IMR-90 (cell line): ENCODE measurements around the gene ENKUR. TPM values are rescaled to one million over a fixed set of nuclear protein-coding genes. Genes with fewer than 3 reads are reported as not detected.

Experiments
- ATAC-seq: fragments of 200-7000 bp; cut with Tn5 transposase; 2 replicates; pipeline ENCODE4 v1.9.1; 2020; ENCODE audit warnings: low read depth, mild to moderate bottlenecking, moderate library complexity
- BruUV-seq: library from RNA; stranded (reverse); fragments of 400-500 nt; replicated peaks from 2 replicates; lab custom pipeline; 2021; lab: Mats Ljungman, UMichigan
- CTCF ChIA-PET: fragments of 300-600 bp; formaldehyde crosslinking; extraction: SDS; loops from one replicate; lab custom pipeline; 2021; ENCODE audit warnings: antibody characterized with exemption; lab: Yijun Ruan, JAX
- POLR2A ChIA-PET: fragments of 300-600 bp; sonication (Branson Sonifier 250); formaldehyde crosslinking; loops from one replicate; lab custom pipeline; 2022; ENCODE audit warnings: antibody characterized with exemption; ENCODE audit not compliant: unreplicated experiment; lab: Charles Lee
- DNase-seq: peaks from one replicate; pipeline ENCODE4 v3.0.0; 2013
- H2AFZ ChIP-seq: replicated peaks from 2 replicates; pipeline ENCODE3; 2013; ENCODE audit warnings: low read length, mild to moderate bottlenecking; ENCODE audit not compliant: poor library complexity
- H2AK5ac ChIP-seq: 2 replicates; pipeline ENCODE4 v1.6.1; 2013; ENCODE audit warnings: low read depth, low read length, inconsistent platforms
- H2AK9ac ChIP-seq: replicated peaks from 2 replicates; pipeline ENCODE3; 2013; ENCODE audit warnings: mild to moderate bottlenecking, low read depth, low read length, moderate library complexity; ENCODE audit not compliant: poor library complexity
- H2BK120ac ChIP-seq: 2 replicates; pipeline ENCODE4 v1.6.1; 2013; ENCODE audit warnings: low read depth, low read length, inconsistent platforms
- H2BK15ac ChIP-seq: 3 replicates; pipeline ENCODE4 v1.6.1; 2013; ENCODE audit warnings: low read depth, low read length, inconsistent platforms
- H2BK20ac ChIP-seq: 2 replicates; pipeline ENCODE4 v1.6.1; 2013; ENCODE audit warnings: low read depth, mild to moderate bottlenecking, inconsistent platforms, low read length, moderate library complexity
- H2BK5ac ChIP-seq: 2 replicates; pipeline ENCODE4 v1.6.1; 2013; ENCODE audit warnings: mild to moderate bottlenecking, low read depth, low read length, inconsistent platforms; ENCODE audit not compliant: poor library complexity, severe bottlenecking
- H3K14ac ChIP-seq: replicated peaks from 2 replicates; pipeline ENCODE4 v1.6.1; 2013; ENCODE audit warnings: low read depth, low read length, inconsistent platforms
- H3K18ac ChIP-seq: 2 replicates; pipeline ENCODE4 v1.6.1; 2013; ENCODE audit warnings: low read depth, low read length, control low read depth
- H3K23ac ChIP-seq: 2 replicates; pipeline ENCODE4 v1.6.1; 2013; ENCODE audit warnings: low read depth, low read length, inconsistent platforms
- H3K27ac ChIP-seq: 2 replicates; pipeline ENCODE4 v1.5.1; 2013; ENCODE audit warnings: mild to moderate bottlenecking, control low read depth, low read length; ENCODE audit not compliant: insufficient read depth
- H3K27me3 ChIP-seq: 2 replicates; pipeline ENCODE4 v1.6.1; 2013; ENCODE audit warnings: low read length; ENCODE audit not compliant: control insufficient read depth, insufficient read depth
- H3K36me3 ChIP-seq: 2 replicates; pipeline ENCODE4 v1.6.1; 2013; ENCODE audit warnings: low read length, mixed read lengths; ENCODE audit not compliant: control insufficient read depth, insufficient read depth
- H3K4ac ChIP-seq: 2 replicates; pipeline ENCODE4 v1.6.1; 2013; ENCODE audit warnings: low read depth, low read length, inconsistent platforms
- H3K4me1 ChIP-seq: 2 replicates; pipeline ENCODE4 v1.6.1; 2013; ENCODE audit warnings: low read length, mixed read lengths; ENCODE audit not compliant: control insufficient read depth, insufficient read depth
- H3K4me2 ChIP-seq: 2 replicates; pipeline ENCODE4 v1.6.1; 2013; ENCODE audit warnings: low read depth, mild to moderate bottlenecking, control low read depth, low read length, moderate library complexity
- H3K4me3 ChIP-seq: 2 replicates; pipeline ENCODE4 v1.5.1; 2013; ENCODE audit warnings: low read depth, mild to moderate bottlenecking, control low read depth, low read length, moderate library complexity; ENCODE audit not compliant: insufficient read depth
- H3K56ac ChIP-seq: 2 replicates; pipeline ENCODE4 v1.6.1; 2013; ENCODE audit warnings: low read length, inconsistent platforms; ENCODE audit not compliant: insufficient read depth; ENCODE audit errors: extremely low read depth
- H3K79me1 ChIP-seq, 2 experiments: 2 replicates each; pipeline ENCODE4 v1.6.1; 2013; ENCODE audit warnings: low read length in 2 of 2, inconsistent platforms in 1 of 2, low read depth in 1 of 2
- H3K9ac ChIP-seq: 2 replicates; pipeline ENCODE4 v1.6.1; 2013; ENCODE audit warnings: low read depth, low read length, control low read depth
- H3K9me1 ChIP-seq: 2 replicates; pipeline ENCODE4 v1.6.1; 2013; ENCODE audit warnings: low read length, inconsistent platforms; ENCODE audit not compliant: insufficient read depth
- H3K9me3 ChIP-seq: 2 replicates; pipeline ENCODE4 v1.6.1; 2013; ENCODE audit warnings: low read length; ENCODE audit not compliant: control insufficient read depth, insufficient read depth
- H4K20me1 ChIP-seq: 2 replicates; pipeline ENCODE4 v1.6.1; 2013; ENCODE audit warnings: low read length, inconsistent platforms; ENCODE audit not compliant: insufficient read depth
- H4K5ac ChIP-seq: 2 replicates; pipeline ENCODE4 v1.6.1; 2013; ENCODE audit warnings: mild to moderate bottlenecking, low read depth, low read length, control low read depth
- H4K8ac ChIP-seq, 2 experiments: 2 replicates each; pipeline ENCODE4 v1.6.1; 2013; ENCODE audit warnings: low read depth in 2 of 2, low read length in 2 of 2, control low read depth in 1 of 2, inconsistent platforms in 1 of 2
- H4K91ac ChIP-seq: 2 replicates; pipeline ENCODE4 v1.6.1; 2013; ENCODE audit warnings: low read depth, low read length, inconsistent platforms; ENCODE audit not compliant: insufficient read depth
- BHLHE40 ChIP-seq: fragments of 150-350 bp; IDR thresholded peaks from 2 replicates; pipeline ENCODE4 v1.6.1; 2016; ENCODE audit warnings: mild to moderate bottlenecking, low read depth, low read length
- CEBPB ChIP-seq: IDR thresholded peaks from 2 replicates; pipeline ENCODE4 v1.6.1; 2012; ENCODE audit warnings: low read depth, low read length, improper control_type of control experiment
- CHD1 ChIP-seq: IDR thresholded peaks from 2 replicates; pipeline ENCODE4 v1.6.1; 2012; ENCODE audit warnings: low read depth, low read length, improper control_type of control experiment
- FOS ChIP-seq: fragments of 150-350 bp; IDR thresholded peaks from 2 replicates; pipeline ENCODE4 v1.6.1; 2016; ENCODE audit warnings: low read depth, low read length
- MAFK ChIP-seq: IDR thresholded peaks from 2 replicates; pipeline ENCODE4 v1.6.1; 2012; ENCODE audit warnings: low read depth, low read length, improper control_type of control experiment
- MAZ ChIP-seq: IDR thresholded peaks from 2 replicates; pipeline ENCODE4 v1.6.1; 2012; ENCODE audit warnings: low read depth, mild to moderate bottlenecking, low read length, improper control_type of control experiment, moderate library complexity, borderline replicate concordance
- MXI1 ChIP-seq: IDR thresholded peaks from 2 replicates; pipeline ENCODE4 v1.6.1; 2012; ENCODE audit warnings: low read depth, mild to moderate bottlenecking, low read length, moderate library complexity, borderline replicate concordance
- NFE2L2 ChIP-seq: fragments of 150-350 bp; IDR thresholded peaks from 2 replicates; pipeline ENCODE4 v1.6.1; 2016; ENCODE audit warnings: low read depth, mild to moderate bottlenecking, low read length
- POLR2A ChIP-seq: IDR thresholded peaks from 2 replicates; pipeline ENCODE4 v1.6.1; 2012; ENCODE audit warnings: mild to moderate bottlenecking, low read depth, low read length
- RAD21 ChIP-seq: IDR thresholded peaks from 2 replicates; pipeline ENCODE4 v1.6.1; 2012; ENCODE audit warnings: low read length, improper control_type of control experiment
- RCOR1 ChIP-seq: IDR thresholded peaks from 2 replicates; pipeline ENCODE4 v1.6.1; 2012; ENCODE audit warnings: mild to moderate bottlenecking, low read length, improper control_type of control experiment; ENCODE audit not compliant: insufficient replicate concordance
- RFX5 ChIP-seq: IDR thresholded peaks from 2 replicates; pipeline ENCODE4 v1.8.0; 2012; ENCODE audit warnings: low read depth, mild to moderate bottlenecking, low read length, moderate library complexity
- SMC3 ChIP-seq: fragments of 150-350 bp; IDR thresholded peaks from 2 replicates; pipeline ENCODE4 v1.6.1; 2016; ENCODE audit warnings: low read depth, mild to moderate bottlenecking, antibody characterized with exemption, low read length, moderate library complexity
- WGBS, 2 experiments: methylation state at CpG; one replicate each; pipeline versions ENCODE4 v1.1.5 to v1.1.7; 2013; ENCODE audit warnings: missing lambda C conversion rate in 2 of 2; ENCODE audit not compliant: insufficient read length in 1 of 2; ENCODE audit errors: extremely low coverage in 2 of 2; 5-methylcytosine and 5-hydroxymethylcytosine counted together
- dilution Hi-C: fragments of 300-500 bp; cut with HindIII; formaldehyde crosslinking; loops from one replicate; pipeline ENCODE4 v1.14.3; 2018; ENCODE audit warnings: low sequenced_read_pairs; ENCODE audit not compliant: unreplicated experiment
- in situ Hi-C: fragments of 300-500 bp; cut with MboI; formaldehyde crosslinking; loops from 3 replicates; pipeline ENCODE4 v1.14.3; 2019; ENCODE audit warnings: low sequenced_read_pairs, inconsistent platforms, mixed read lengths
- intact Hi-C: fragments of 100-400 bp; cut with micrococcal nuclease; formaldehyde crosslinking; loops from 2 replicates; pipeline ENCODE4 v1.10.0; 2022
- polyA plus RNA-seq, 3 experiments: library from polyadenylated mRNA; depleted of rRNA; stranded (reverse); fragments of >200 nt; gene quantifications; 2 replicates each; pipeline ENCODE4 v1.2.3, GENCODE V29; 2012; ENCODE audit warnings: low replicate concordance in 1 of 3
- total RNA-seq: library from RNA; depleted of rRNA; stranded (reverse); fragments of >200 nt; gene quantifications from 2 replicates; pipeline ENCODE4 v1.2.3, GENCODE V29; 2012
- TF ChIP-seq, protein P1 (sequence below): conservative IDR thresholded peaks from 2 replicates; pipeline ENCODE4 v1.5.1; 2012; ENCODE audit warnings: mild to moderate bottlenecking, low read depth, low read length, improper control_type of control experiment
- TF ChIP-seq, protein P2 (sequence below): fragments of 150-350 bp; IDR thresholded peaks from 2 replicates; pipeline ENCODE4 v1.6.1; 2016; ENCODE audit warnings: low read depth, mild to moderate bottlenecking, low read length, moderate library complexity, borderline replicate concordance
- TF ChIP-seq, protein P3 (sequence below): fragments of 150-350 bp; IDR thresholded peaks from 2 replicates; pipeline ENCODE4 v1.6.1; 2017; ENCODE audit warnings: mild to moderate bottlenecking, antibody characterized with exemption, low read length, low read depth

ENKUR gene
- total and polyA plus RNA-seq, 2 of the 4 experiments (the other 2 are of a cell fraction), result not detected

DNA sequence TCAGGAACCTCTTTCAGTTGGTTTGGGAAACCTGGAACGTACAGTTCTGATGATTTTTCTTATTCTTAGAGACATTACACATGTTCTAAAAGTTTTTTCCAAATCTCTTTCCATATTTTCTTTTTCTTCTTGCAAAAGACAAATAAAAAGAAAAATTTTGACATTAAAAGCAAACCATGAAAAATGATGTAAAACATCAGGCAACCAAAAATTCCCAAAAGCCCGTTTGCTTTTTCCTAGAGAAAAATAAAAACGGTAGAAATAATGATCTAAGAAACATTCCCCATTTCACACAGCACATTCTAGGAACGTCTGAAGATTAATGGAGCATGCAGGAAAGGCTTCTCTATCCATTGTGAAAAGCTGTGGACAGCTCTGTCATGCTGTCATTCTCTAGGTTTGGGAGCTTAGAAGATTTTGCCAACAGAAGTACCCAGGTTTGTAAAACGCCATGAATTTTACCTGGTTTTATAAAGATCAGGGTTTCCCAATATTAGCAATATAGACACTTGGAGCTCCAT is 52.4 kb downstream of the ENKUR start:
- no peak for TF ChIP-seq POLR2A
- no peak for TF ChIP-seq CHD1
- TF ChIP-seq, protein P1, sequence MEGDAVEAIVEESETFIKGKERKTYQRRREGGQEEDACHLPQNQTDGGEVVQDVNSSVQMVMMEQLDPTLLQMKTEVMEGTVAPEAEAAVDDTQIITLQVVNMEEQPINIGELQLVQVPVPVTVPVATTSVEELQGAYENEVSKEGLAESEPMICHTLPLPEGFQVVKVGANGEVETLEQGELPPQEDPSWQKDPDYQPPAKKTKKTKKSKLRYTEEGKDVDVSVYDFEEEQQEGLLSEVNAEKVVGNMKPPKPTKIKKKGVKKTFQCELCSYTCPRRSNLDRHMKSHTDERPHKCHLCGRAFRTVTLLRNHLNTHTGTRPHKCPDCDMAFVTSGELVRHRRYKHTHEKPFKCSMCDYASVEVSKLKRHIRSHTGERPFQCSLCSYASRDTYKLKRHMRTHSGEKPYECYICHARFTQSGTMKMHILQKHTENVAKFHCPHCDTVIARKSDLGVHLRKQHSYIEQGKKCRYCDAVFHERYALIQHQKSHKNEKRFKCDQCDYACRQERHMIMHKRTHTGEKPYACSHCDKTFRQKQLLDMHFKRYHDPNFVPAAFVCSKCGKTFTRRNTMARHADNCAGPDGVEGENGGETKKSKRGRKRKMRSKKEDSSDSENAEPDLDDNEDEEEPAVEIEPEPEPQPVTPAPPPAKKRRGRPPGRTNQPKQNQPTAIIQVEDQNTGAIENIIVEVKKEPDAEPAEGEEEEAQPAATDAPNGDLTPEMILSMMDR, result no peak
- no peak for TF ChIP-seq BHLHE40
- no peak for TF ChIP-seq MXI1
- TF ChIP-seq CEBPB, result no peak
- TF ChIP-seq RCOR1, result no peak
- TF ChIP-seq RFX5, result no peak
- TF ChIP-seq, protein P2, sequence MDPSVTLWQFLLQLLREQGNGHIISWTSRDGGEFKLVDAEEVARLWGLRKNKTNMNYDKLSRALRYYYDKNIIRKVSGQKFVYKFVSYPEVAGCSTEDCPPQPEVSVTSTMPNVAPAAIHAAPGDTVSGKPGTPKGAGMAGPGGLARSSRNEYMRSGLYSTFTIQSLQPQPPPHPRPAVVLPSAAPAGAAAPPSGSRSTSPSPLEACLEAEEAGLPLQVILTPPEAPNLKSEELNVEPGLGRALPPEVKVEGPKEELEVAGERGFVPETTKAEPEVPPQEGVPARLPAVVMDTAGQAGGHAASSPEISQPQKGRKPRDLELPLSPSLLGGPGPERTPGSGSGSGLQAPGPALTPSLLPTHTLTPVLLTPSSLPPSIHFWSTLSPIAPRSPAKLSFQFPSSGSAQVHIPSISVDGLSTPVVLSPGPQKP, result no peak
- TF ChIP-seq FOS, result no peak
- TF ChIP-seq MAFK, result no peak
- no peak for TF ChIP-seq NFE2L2
- no peak for TF ChIP-seq RAD21
- TF ChIP-seq, protein P3, sequence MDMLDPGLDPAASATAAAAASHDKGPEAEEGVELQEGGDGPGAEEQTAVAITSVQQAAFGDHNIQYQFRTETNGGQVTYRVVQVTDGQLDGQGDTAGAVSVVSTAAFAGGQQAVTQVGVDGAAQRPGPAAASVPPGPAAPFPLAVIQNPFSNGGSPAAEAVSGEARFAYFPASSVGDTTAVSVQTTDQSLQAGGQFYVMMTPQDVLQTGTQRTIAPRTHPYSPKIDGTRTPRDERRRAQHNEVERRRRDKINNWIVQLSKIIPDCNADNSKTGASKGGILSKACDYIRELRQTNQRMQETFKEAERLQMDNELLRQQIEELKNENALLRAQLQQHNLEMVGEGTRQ, result no peak
- no peak for TF ChIP-seq MAZ
- TF ChIP-seq SMC3, result no peak
- Histone ChIP-seq H4K8ac (no peak overlapping the region), H3K36me3 (no peaks in the 10 kb centered on the region), H3K27me3 (no peaks in the 10 kb centered on the region; the same call in 1 of the 2 replicates), H2BK120ac (no peak overlapping the region), H3K9ac (no peak overlapping the region), H3K9me1 (peaks cover 11% of the 10 kb centered on the region), H4K5ac (no peak overlapping the region), H3K4me2 (no peak overlapping the region), H3K9me3 (no peaks in the 10 kb centered on the region), H2AFZ (no peak overlapping the region), H4K91ac (no peak overlapping the region), H2BK5ac (no peak overlapping the region), H3K4me3 (no peak overlapping the region), H3K18ac (no peak overlapping the region), H3K56ac (no peak overlapping the region), H3K27ac (no peak overlapping the region), H3K14ac (no peak overlapping the region), H3K79me1 (no peaks in the 10 kb centered on the region), H2AK5ac (no peak overlapping the region), H3K23ac (no peak overlapping the region), H2AK9ac (no peak overlapping the region), H2BK15ac (no peak overlapping the region), H3K4ac (no peak overlapping the region), H2BK20ac (no peak overlapping the region), H3K4me1 (peaks cover 11% of the 10 kb centered on the region), H4K20me1 (no peaks in the 10 kb centered on the region)
- dilution Hi-C loops (no loop called here), in situ Hi-C loops (loop anchor here (25.0 kb wide), 1 partner anchor 251 kb away; the partner anchor contains the start of gene ARHGAP21), intact Hi-C loops (no loop called here)
- ChIA-PET POLR2A (no interaction called here), CTCF (interaction anchor here (1.2 kb wide), 1 partner anchor 321 kb away, joined by 3 read pairs; no protein-coding TSS in a partner anchor)
- ATAC-seq (no peak), DNase-seq (no peak)
- no TSS peak for BruUV-seq
- WGBS, 2 experiments, result no CpG with 5 or more reads among the region's 5 CpGs
